Fibroblast of villous mesenchyme (primary cell): ENCODE data around the gene UCMA. TPM values are rescaled to one million over a fixed set of nuclear protein-coding genes. Genes with fewer than 3 reads are reported as not detected.
"Not testable (repeated sequence)": the region's sequence is repeated elsewhere in the genome, so short reads cannot be mapped to it uniquely, and the experiment has no call there.

Experiments
- DNase-seq: peaks from one replicate; pipeline ENCODE4 v3.0.0-alpha.2; 2010; ENCODE audit warnings: low read depth
- H3K4me3 ChIP-seq: 2 replicates; pipeline ENCODE4 v1.5.1; 2011; ENCODE audit warnings: low read depth, mild to moderate bottlenecking, low read length
- CTCF ChIP-seq: IDR thresholded peaks from 2 replicates; pipeline ENCODE4 v1.5.1; 2012; ENCODE audit warnings: low read depth, mild to moderate bottlenecking, low read length; ENCODE audit not compliant: insufficient read depth
- total RNA-seq: library from RNA; depleted of rRNA; stranded (reverse); fragments of >200 nt; gene quantifications from 2 replicates; pipeline ENCODE4 v1.2.3, GENCODE V29; 2012

Gene UCMA
- total RNA-seq, 1 donor = not detected

DNA sequence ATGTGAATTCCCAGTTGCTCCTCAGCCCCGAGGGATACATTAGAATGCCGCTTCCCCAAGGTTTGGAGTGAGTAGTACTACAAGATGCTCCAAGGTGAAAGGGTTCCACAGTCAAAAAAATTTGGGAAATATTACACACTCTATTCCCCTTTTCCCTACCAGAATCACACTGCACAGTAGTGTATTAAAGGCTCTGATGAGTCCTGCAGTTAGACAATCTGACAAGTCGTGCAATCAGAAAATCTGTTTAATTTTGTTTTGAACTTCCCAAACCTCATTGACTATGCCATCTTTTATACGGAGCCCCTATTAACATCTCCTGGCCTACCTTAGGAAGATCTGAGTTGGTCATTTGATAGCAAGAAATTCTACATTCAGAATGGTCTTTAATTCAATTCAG, 13.6 kb upstream of the UCMA start:
- no peak for DNase-seq
- TF ChIP-seq CTCF = no peak

GRCh38 chr10:13247246-13247645, 13.1 kb upstream of the UCMA start:
- no peak for TF ChIP-seq CTCF
- no peak for DNase-seq
- no peak overlapping the region for H3K4me3 ChIP-seq

More for the DNA sequence above, 13.6 kb upstream of the UCMA start:
- H3K4me3 ChIP-seq = no peak overlapping the region

- H3K4me3 ChIP-seq, DNase-seq: not testable (repeated sequence)
These were observed 8.1 kb upstream of the UCMA start for GRCh38 chr10:13242260-13242659.

DNA sequence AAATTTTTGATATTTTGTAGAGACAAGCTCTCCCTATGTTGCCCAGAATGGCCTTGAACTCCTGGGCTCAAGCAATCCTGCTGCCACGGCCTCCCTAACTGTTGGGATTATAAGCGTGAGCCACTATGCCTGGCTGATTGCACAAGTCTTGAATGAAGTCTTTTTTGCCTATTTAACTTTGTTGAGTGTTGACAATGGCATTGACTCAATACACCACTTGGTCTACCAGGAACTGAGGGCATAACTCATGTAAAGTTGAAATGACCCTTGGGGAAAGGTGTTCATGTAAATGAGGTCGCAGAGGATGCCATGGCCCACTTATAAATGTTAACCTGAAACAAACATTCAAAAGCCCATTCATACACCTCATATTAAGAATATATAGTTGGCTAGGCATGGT, 7.4 kb upstream of the UCMA start:
- no peak for DNase-seq
- TF ChIP-seq CTCF = no peak
- H3K4me3 ChIP-seq = no peak overlapping the region

GRCh38 chr10:13239923-13240322, 5.7 kb upstream of the UCMA start:
- no peak for TF ChIP-seq CTCF
- no peak for DNase-seq
- no peak overlapping the region for H3K4me3 ChIP-seq

DNA sequence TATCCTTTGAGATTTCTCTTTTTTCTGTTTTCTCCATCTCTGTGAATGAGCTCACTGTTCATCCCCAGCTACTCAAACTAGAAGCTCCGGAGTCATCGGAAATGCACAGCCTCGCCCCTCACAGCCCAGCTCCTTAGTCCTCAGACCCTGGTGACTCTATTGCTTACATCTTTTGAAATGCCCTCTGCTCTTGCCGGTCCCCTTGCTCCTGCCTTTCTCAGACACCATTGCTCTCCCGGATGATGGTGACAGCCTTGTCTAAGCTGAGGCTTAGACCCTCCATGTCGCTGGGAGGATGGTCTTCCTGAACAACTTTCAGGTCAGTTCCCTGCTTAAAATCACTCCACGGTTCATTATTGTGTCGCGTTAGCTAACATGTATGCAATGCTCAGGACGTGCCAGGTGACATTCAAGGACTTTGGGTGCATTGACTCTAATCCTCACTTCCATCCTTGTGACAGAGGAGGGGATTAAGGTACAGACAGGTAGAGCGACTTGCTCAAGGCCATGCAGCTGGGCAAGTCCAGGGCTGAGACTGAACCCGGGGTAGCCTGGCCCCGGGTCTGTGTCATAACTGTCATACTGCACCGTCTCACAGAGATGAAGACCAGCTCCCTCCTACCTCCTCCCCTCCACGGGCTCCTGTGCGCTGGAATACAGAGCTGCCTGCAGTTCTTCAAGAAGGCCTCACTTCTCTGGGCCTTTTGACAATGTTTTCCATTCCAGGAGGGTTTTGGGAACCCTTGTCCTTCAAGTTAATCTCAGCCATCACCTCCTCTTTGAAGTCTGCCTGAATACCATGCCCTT, 4.3 kb upstream of the UCMA start:
- no peak overlapping the region for H3K4me3 ChIP-seq
- DNase-seq = no peak
- no peak for TF ChIP-seq CTCF

- H3K4me3 ChIP-seq = no peak overlapping the region
- DNase-seq = no peak
- TF ChIP-seq CTCF = no peak
These were observed 2.5 kb upstream of the UCMA start for GRCh38 chr10:13236638-13237037.

DNA sequence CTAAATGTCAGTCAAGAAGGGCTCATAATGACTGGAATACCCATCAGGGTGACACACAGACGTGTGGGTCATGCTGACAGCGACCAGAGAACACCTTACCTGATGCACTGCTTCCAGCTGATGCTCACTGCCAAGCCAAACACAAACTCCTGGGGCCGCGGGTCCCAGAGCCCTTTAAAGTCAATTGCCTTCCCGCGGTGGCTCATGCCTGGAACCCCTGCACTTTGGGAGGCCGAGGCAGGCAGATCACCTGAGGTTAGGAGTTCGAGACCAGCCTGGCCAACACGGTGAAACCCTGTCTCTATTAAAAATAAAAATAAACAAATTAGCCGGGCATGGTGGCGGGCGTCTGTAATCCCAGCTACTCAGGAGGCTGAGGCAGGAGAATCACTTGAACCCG, 562 bp upstream of the UCMA start:
- H3K4me3 ChIP-seq, DNase-seq: not testable (repeated sequence)
